Fibroblast of skin of right biceps (primary cell): ENCODE results near the gene CHST15.
"Not testable (repeated sequence)": the region's sequence is repeated elsewhere in the genome, so short reads cannot be mapped to it uniquely, and the experiment has no call there.

Experiments
- DNase-seq: peaks from one replicate; pipeline ENCODE4 v3.0.0-alpha.2; 2013

The CHST15 gene

GRCh38 chr10:124124123-124124768 is 30.8 kb upstream of the CHST15 start:
- DNase-seq: no peak

- DNase-seq: peak; percentile 4
Measured at GRCh38 chr10:124123156-124123555, 29.8 kb upstream of the CHST15 start.

GRCh38 chr10:124122211-124122610 is 28.8 kb upstream of the CHST15 start:
- no peak for DNase-seq

GRCh38 chr10:124120410-124121061 is 27.1 kb upstream of the CHST15 start:
- no peak for DNase-seq

- DNase-seq: no peak
Measured at GRCh38 chr10:124119946-124120345, 26.5 kb upstream of the CHST15 start.

GRCh38 chr10:124119216-124119615 is 25.8 kb upstream of the CHST15 start:
- no peak for DNase-seq

- no peak for DNase-seq
Measured at GRCh38 chr10:124117833-124118232, 24.4 kb upstream of the CHST15 start.

GRCh38 chr10:124117511-124117785 is 24.1 kb upstream of the CHST15 start:
- no peak for DNase-seq

- DNase-seq: no peak
Measured at GRCh38 chr10:124116771-124117510, 23.5 kb upstream of the CHST15 start.

GRCh38 chr10:124114696-124115095 is 21.3 kb upstream of the CHST15 start:
- DNase-seq: no peak

- no peak for DNase-seq
Measured at GRCh38 chr10:124112891-124113580, 19.6 kb upstream of the CHST15 start.

GRCh38 chr10:124110882-124111281 is 17.5 kb upstream of the CHST15 start:
- no peak for DNase-seq

GRCh38 chr10:124109261-124109660 is 15.9 kb upstream of the CHST15 start:
- no peak for DNase-seq

- DNase-seq: no peak
Measured at GRCh38 chr10:124107072-124107471, 13.7 kb upstream of the CHST15 start.

GRCh38 chr10:124106241-124106879 is 13.0 kb upstream of the CHST15 start:
- DNase-seq: peak; percentile 54

GRCh38 chr10:124105594-124105993 is 12.2 kb upstream of the CHST15 start:
- DNase-seq: no peak

- no peak for DNase-seq
Measured at GRCh38 chr10:124105045-124105444, 11.6 kb upstream of the CHST15 start.

- DNase-seq: no peak
Measured at GRCh38 chr10:124104011-124104627, 10.7 kb upstream of the CHST15 start.

- DNase-seq: no peak
Measured at GRCh38 chr10:124101351-124101750, 8.0 kb upstream of the CHST15 start.

- not testable (repeated sequence) for DNase-seq
Measured at GRCh38 chr10:124100651-124101050, 7.3 kb upstream of the CHST15 start.

- DNase-seq: no peak
Measured at GRCh38 chr10:124100124-124100523, 6.7 kb upstream of the CHST15 start.

- DNase-seq: no peak
Measured at GRCh38 chr10:124099604-124100003, 6.2 kb upstream of the CHST15 start.

- DNase-seq: no peak
Measured at GRCh38 chr10:124098575-124098974, 5.2 kb upstream of the CHST15 start.
